NCI-H748 (cell line): Measurements from ENCODE around the gene NPIPB9.
A peak's percentile ranks its signal among the peaks of the same experiment; 100 is the strongest.
"Not testable (repeated sequence)": the region's sequence is repeated elsewhere in the genome, so short reads cannot be mapped to it uniquely, and the experiment has no call there.

Experiments used
- DNase-seq: peaks from one replicate; lab custom pipeline; 2025; ENCODE audit not compliant: unreplicated experiment; lab: John Stamatoyannopoulos, UW

Gene NPIPB9

GRCh38 chr16:28751487-28751886 is at the start of gene NPIPB9:
Gene NPIPB9, plus strand, starts transcription at chr16:28751787.
- not testable (repeated sequence) for DNase-seq

- DNase-seq: not testable (repeated sequence)
Measured at GRCh38 chr16:28704246-28704645, 47.3 kb upstream of the NPIPB9 start.

DNA sequence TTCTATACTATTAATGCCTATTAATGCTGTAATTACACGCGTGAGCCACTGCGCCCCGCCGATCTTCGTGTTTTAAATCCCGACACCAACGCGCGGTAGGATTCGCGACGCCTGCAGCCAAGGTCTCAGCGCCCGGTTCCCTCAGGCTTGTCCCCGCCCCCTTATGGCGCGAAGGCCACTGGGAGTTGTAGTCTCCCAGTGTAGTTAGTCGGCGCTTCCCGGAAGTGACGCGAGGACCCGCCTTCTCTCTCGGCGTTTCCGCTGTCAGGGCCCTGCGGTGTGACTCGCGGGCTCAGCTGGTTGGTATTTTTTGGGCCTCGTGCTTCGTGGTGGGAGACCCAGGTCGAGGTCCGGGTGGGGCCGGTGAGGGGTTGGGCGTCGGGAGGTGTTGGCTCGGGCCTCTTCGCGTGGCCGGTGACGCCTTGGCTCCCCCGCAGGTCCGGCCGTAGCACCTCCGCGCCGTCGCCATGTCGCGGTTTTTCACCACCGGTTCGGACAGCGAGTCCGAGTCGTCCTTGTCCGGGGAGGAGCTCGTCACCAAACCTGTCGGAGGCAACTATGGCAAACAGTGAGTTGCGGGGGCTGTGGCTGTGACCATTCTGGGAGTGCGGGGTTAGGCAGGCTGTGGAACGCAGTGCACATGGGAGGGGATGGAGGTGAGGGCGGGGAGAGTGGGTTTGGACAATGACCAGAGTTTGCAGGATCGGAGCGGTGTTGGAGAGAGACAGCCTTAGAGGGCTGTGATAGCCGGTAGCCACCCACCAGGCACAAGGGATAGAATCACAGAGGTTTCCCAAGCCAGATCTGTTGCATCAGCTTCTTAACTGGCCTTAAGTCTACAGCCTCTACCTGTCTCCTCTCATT is 40.1 kb upstream of the NPIPB9 start, which contains the start of gene EIF3C:
TSS of gene EIF3C (plus strand) at position 245 of the 864 bp plus-strand sequence. CDS start at position 468, 223 bp downstream.
- DNase-seq: not testable (repeated sequence)

DNA sequence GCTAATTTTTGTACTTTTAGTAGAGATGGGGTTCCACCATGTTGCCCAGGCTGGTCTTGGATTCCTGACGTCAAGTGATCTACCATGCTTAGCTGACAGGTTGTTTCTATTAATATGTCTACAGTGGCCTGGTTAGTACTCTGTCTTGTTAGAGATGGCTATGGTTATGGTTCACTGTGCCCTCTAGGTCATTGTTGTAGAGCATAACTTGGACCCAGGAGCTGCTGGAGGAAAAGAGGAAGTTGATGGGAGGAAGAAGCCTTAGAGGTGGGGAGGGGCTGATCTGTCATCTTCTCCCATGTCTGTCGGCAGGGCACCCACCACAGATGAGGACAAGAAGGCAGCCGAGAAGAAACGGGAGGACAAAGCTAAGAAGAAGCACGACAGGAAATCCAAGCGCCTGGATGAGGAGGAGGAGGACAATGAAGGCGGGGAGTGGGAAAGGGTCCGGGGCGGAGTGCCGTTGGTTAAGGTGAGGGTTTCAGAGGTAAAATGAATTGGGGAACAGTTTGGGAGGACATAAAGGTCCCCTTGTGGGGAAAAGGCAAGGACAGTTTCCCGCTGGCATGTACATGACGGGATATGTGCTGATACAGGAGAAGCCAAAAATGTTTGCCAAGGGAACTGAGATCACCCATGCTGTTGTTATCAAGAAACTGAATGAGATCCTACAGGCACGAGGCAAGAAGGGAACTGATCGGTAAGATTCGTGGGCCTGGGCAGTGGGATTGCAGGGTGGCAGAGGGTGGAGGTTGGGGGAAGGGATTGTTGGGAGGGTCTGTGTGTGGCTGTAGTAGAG is 28.5 kb upstream of the NPIPB9 start:
- not testable (repeated sequence) for DNase-seq

DNA sequence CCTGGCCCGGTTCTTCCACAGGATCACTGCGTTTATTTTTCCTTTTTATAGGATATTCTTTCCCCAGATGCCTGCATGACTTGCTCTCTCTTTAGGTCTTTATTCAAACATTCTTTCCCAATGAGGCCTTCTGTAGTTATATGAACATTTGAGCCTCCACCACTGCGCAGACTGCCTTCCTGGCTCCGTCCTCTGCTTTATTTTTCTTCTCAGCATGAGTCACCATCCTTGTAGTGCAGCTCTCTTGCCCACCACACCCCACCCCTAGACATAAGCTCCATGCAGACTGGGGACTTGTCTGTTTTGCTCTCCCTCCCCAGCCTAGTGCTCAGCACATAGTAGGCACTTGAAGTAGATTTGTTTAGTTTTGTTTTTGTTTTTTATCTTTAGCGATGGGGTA is 20.3 kb upstream of the NPIPB9 start:
- not testable (repeated sequence) for DNase-seq

- not testable (repeated sequence) for DNase-seq
Measured at GRCh38 chr16:28732455-28733124, 19.0 kb upstream of the NPIPB9 start.

- DNase-seq: not testable (repeated sequence)
Measured at GRCh38 chr16:28739787-28740186, 11.8 kb upstream of the NPIPB9 start.

DNA sequence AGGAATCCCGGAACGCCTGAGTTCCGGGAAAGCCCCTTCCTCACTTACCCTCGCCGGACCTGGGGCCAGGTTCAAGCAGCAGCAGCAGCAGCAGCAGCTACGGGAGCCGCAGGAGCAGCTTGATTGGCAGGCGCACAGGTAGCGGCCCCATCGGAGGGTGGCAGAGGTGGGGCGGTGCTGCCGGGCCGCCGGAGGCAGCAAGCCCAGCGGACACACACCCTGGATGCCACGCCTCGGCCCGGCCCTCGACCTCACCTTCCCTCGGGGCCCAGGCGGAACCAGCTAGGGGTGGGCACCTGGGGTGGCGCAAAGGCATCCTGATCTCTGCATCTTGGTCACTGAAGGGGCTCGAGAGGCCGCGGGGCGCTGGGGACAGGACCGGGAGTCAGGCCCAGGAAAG is 11.0 kb upstream of the NPIPB9 start:
- not testable (repeated sequence) for DNase-seq

GRCh38 chr16:28741295-28741694 is 10.3 kb upstream of the NPIPB9 start:
- not testable (repeated sequence) for DNase-seq

GRCh38 chr16:28746618-28747350 is 4.8 kb upstream of the NPIPB9 start:
- not testable (repeated sequence) for DNase-seq

DNA sequence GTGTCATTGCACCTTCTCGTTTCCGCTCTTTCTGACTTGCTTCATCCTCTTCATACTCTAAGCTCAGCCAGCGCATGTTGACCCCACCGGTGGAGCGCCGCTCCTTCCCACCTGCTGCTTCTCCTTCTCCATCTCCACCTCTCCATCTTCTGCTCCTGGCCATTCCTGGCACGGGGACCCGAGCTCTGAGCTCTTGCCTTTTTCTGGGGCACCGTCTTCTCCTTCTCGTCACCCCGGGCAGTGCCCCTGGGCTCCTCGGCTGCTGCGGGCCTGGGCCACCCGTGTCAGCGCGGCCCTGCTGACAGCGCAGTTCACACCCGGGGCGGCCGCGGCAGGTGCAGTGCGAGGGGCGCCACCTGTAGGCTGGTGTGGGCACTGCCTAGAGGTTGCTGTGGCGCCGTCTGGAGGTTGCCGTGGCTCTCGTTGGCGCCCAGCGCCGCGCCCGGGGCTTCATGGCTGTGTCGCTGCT is 1.6 kb upstream of the NPIPB9 start:
- DNase-seq: not testable (repeated sequence)

DNA sequence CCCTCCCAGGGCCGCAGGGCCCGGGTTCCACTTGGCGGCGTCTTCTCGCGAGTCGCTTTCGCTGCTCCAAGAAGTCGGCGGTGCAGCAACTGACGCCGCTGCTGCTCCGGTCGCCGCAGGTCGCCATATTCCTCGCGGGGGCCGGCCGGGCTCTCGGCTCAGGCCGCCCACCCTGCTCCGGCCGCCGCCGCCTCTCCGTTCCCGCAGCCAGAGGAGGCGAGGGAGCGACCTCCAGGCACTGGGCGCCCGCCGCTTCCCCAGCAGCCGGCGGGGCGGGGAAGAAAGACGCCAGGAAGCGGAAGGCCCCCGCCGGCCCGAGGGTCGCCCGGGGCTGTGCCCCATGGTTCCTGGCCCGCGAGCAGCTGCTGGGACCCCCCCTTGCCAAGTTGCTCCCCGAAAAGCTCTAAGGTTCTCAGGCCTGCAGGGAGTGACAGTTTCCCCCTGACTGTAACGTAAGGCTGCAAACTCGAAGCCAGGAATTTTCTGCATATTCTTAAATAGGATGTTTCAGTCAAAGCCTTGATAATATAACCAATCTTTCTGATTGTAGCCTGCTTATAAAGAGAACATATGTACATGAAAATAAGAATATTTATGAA is 1.0 kb upstream of the NPIPB9 start:
- DNase-seq: not testable (repeated sequence)

- not testable (repeated sequence) for DNase-seq
Measured at GRCh38 chr16:28781697-28782096, 30.1 kb downstream of the NPIPB9 start.

GRCh38 chr16:28782357-28782756 is 30.8 kb downstream of the NPIPB9 start:
- not testable (repeated sequence) for DNase-seq

- DNase-seq: peak; percentile 58
Measured at GRCh38 chr16:28802235-28803019, 50.8 kb downstream of the NPIPB9 start.

DNA sequence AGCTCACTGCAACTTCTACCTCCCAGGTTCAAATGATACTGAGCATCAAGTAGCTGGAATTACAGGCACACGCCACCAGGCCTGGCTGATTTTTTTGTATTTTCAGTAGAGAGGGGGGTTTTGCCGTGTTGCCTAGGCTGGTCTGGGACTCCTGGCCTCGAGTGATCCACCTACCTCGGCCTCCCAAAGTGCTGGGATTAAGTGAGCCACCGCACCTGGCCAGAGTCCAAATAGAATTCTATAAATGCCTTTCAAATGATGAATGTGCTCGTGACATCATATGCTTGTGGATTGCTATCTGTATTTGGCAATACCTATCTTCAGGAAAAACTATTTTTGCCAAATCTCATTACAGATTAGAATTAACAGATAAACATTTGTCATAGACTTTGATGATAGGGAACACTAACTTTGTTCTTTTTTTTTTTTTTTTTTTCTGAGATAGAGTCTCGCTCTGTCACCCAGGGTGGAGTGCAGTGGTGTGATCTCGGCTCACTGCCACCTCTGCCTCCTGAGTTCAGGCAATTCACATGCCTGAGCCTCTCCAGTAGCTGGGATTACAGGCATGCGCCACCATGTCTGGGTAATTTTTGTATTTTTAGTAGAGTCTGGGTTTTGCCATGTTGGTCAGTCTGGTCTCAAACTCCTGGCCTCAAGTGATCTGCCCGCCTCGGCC is 56.0 kb downstream of the NPIPB9 start:
- DNase-seq: not testable (repeated sequence)

- DNase-seq: no peak
Measured at GRCh38 chr16:28820016-28820415, 68.4 kb downstream of the NPIPB9 start.

GRCh38 chr16:28820546-28820945 is 69.0 kb downstream of the NPIPB9 start:
- DNase-seq: not testable (repeated sequence)
